ENCODE results near the gene RAVER1. TPM values are rescaled to one million over a fixed set of nuclear protein-coding genes. Genes with fewer than 3 reads are reported as not detected.
A peak's percentile ranks its signal among the peaks of the same experiment; 100 is the strongest.

Gene RAVER1
- total and polyA plus RNA-seq, 9 of the 15 experiments (the other 6 are each of a cell fraction or from before 2014, with no cell fraction given), result 0.06 to 113 (median 7.0) TPM

DNA sequence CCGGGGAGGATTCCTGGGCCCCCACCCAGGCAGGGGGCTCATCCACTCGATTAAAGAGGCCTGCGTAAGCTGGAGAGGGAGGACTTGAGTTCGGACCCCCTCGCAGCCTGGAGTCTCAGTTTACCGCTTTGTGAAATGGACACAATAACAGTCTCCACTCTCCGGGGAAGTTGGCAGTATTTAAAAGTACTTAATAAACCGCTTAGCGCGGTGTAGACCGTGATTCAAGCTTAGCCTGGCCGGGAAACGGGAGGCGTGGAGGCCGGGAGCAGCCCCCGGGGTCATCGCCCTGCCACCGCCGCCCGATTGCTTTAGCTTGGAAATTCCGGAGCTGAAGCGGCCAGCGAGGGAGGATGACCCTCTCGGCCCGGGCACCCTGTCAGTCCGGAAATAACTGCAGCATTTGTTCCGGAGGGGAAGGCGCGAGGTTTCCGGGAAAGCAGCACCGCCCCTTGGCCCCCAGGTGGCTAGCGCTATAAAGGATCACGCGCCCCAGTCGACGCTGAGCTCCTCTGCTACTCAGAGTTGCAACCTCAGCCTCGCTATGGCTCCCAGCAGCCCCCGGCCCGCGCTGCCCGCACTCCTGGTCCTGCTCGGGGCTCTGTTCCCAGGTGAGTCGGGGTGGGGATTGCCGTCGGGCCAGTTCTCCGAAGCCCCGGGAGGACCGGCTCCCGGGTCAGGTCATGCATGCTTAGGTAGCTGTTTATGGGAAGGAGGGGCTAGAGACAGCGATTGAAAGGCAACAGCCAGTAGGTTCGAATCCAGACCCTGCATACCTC lies 62.5 kb downstream of the RAVER1 start, which contains the start of gene ICAM1 (continued):
- TF ChIP-seq, protein P1, sequence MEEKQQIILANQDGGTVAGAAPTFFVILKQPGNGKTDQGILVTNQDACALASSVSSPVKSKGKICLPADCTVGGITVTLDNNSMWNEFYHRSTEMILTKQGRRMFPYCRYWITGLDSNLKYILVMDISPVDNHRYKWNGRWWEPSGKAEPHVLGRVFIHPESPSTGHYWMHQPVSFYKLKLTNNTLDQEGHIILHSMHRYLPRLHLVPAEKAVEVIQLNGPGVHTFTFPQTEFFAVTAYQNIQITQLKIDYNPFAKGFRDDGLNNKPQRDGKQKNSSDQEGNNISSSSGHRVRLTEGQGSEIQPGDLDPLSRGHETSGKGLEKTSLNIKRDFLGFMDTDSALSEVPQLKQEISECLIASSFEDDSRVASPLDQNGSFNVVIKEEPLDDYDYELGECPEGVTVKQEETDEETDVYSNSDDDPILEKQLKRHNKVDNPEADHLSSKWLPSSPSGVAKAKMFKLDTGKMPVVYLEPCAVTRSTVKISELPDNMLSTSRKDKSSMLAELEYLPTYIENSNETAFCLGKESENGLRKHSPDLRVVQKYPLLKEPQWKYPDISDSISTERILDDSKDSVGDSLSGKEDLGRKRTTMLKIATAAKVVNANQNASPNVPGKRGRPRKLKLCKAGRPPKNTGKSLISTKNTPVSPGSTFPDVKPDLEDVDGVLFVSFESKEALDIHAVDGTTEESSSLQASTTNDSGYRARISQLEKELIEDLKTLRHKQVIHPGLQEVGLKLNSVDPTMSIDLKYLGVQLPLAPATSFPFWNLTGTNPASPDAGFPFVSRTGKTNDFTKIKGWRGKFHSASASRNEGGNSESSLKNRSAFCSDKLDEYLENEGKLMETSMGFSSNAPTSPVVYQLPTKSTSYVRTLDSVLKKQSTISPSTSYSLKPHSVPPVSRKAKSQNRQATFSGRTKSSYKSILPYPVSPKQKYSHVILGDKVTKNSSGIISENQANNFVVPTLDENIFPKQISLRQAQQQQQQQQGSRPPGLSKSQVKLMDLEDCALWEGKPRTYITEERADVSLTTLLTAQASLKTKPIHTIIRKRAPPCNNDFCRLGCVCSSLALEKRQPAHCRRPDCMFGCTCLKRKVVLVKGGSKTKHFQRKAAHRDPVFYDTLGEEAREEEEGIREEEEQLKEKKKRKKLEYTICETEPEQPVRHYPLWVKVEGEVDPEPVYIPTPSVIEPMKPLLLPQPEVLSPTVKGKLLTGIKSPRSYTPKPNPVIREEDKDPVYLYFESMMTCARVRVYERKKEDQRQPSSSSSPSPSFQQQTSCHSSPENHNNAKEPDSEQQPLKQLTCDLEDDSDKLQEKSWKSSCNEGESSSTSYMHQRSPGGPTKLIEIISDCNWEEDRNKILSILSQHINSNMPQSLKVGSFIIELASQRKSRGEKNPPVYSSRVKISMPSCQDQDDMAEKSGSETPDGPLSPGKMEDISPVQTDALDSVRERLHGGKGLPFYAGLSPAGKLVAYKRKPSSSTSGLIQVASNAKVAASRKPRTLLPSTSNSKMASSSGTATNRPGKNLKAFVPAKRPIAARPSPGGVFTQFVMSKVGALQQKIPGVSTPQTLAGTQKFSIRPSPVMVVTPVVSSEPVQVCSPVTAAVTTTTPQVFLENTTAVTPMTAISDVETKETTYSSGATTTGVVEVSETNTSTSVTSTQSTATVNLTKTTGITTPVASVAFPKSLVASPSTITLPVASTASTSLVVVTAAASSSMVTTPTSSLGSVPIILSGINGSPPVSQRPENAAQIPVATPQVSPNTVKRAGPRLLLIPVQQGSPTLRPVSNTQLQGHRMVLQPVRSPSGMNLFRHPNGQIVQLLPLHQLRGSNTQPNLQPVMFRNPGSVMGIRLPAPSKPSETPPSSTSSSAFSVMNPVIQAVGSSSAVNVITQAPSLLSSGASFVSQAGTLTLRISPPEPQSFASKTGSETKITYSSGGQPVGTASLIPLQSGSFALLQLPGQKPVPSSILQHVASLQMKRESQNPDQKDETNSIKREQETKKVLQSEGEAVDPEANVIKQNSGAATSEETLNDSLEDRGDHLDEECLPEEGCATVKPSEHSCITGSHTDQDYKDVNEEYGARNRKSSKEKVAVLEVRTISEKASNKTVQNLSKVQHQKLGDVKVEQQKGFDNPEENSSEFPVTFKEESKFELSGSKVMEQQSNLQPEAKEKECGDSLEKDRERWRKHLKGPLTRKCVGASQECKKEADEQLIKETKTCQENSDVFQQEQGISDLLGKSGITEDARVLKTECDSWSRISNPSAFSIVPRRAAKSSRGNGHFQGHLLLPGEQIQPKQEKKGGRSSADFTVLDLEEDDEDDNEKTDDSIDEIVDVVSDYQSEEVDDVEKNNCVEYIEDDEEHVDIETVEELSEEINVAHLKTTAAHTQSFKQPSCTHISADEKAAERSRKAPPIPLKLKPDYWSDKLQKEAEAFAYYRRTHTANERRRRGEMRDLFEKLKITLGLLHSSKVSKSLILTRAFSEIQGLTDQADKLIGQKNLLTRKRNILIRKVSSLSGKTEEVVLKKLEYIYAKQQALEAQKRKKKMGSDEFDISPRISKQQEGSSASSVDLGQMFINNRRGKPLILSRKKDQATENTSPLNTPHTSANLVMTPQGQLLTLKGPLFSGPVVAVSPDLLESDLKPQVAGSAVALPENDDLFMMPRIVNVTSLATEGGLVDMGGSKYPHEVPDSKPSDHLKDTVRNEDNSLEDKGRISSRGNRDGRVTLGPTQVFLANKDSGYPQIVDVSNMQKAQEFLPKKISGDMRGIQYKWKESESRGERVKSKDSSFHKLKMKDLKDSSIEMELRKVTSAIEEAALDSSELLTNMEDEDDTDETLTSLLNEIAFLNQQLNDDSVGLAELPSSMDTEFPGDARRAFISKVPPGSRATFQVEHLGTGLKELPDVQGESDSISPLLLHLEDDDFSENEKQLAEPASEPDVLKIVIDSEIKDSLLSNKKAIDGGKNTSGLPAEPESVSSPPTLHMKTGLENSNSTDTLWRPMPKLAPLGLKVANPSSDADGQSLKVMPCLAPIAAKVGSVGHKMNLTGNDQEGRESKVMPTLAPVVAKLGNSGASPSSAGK (IDR thresholded peaks at IDR 0.05), result peak; percentile 98
- peak; percentile 25 to 81; a peak in 3 of 4 replicates for TF ChIP-seq RCOR1 (IDR thresholded peaks at IDR 0.05; ENCODE audit: borderline replicate concordance in 1 of 2, low read depth in 2 of 2, low read length in 2 of 2)
- no peak for TF ChIP-seq ZBTB8A (IDR thresholded peaks at IDR 0.05; ENCODE audit: partially characterized antibody)
- TF ChIP-seq POLR2A (conservative IDR thresholded peaks at IDR 0.05), result peak; percentile 86
- TF ChIP-seq GTF2A2 (tag; IDR thresholded peaks at IDR 0.05), result 0 out of 2 replicates have a peak, but pooled peaks have one; percentile 52
- TF ChIP-seq MYBL2 (IDR thresholded peaks at IDR 0.05; ENCODE audit: low read depth), result no peak
- TF ChIP-seq MYBL2 (CRISPR knock-in tag; IDR thresholded peaks at IDR 0.05; ENCODE audit: borderline replicate concordance), result no peak
- TF ChIP-seq, protein P2, sequence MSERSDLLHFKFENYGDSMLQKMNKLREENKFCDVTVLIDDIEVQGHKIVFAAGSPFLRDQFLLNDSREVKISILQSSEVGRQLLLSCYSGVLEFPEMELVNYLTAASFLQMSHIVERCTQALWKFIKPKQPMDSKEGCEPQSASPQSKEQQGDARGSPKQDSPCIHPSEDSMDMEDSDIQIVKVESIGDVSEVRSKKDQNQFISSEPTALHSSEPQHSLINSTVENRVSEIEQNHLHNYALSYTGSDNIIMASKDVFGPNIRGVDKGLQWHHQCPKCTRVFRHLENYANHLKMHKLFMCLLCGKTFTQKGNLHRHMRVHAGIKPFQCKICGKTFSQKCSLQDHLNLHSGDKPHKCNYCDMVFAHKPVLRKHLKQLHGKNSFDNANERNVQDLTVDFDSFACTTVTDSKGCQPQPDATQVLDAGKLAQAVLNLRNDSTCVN (CRISPR knock-in tag; IDR thresholded peaks at IDR 0.05), result no peak
- TF ChIP-seq, protein P3, sequence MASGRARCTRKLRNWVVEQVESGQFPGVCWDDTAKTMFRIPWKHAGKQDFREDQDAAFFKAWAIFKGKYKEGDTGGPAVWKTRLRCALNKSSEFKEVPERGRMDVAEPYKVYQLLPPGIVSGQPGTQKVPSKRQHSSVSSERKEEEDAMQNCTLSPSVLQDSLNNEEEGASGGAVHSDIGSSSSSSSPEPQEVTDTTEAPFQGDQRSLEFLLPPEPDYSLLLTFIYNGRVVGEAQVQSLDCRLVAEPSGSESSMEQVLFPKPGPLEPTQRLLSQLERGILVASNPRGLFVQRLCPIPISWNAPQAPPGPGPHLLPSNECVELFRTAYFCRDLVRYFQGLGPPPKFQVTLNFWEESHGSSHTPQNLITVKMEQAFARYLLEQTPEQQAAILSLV (tag; IDR thresholded peaks at IDR 0.05), result no peak
- TF ChIP-seq FOXA1 (IDR thresholded peaks at IDR 0.05; ENCODE audit: borderline replicate concordance), result no peak
- peak; percentile 37; the same call in 1 of the 2 replicates for TF ChIP-seq KLF13 (tag; IDR thresholded peaks at IDR 0.05; ENCODE audit: borderline replicate concordance, low read depth)
- TF ChIP-seq ZFX (CRISPR knock-in tag; IDR thresholded peaks at IDR 0.05), result peak; percentile 66

Data from K562 (cell line).